NT2/D1 (cell line): Measurements from ENCODE around the gene RAB5IF.

Source experiments
- DNase-seq: peaks from one replicate; pipeline ENCODE4 v3.0.0-alpha.2; 2011; ENCODE audit warnings: low read depth, low spot score
- H3K27me3 ChIP-seq: 2 replicates; pipeline ENCODE4 v1.6.0; 2011; ENCODE audit warnings: mild to moderate bottlenecking; ENCODE audit not compliant: insufficient read length, insufficient read depth
- H3K36me3 ChIP-seq: 2 replicates; pipeline ENCODE4 v1.6.1; 2011; ENCODE audit warnings: mild to moderate bottlenecking, low read length, mixed read lengths; ENCODE audit not compliant: insufficient read depth, insufficient read length
- H3K4me1 ChIP-seq: 2 replicates; pipeline ENCODE4 v1.5.1; 2011; ENCODE audit not compliant: insufficient read depth, insufficient read length
- H3K4me3 ChIP-seq: 2 replicates; pipeline ENCODE4 v1.5.1; 2011; ENCODE audit warnings: low read depth; ENCODE audit not compliant: insufficient read length
- H3K9ac ChIP-seq: 2 replicates; pipeline ENCODE4 v1.6.0; 2011; ENCODE audit warnings: low read depth; ENCODE audit not compliant: insufficient read length
- H3K9me3 ChIP-seq: 2 replicates; pipeline ENCODE4 v1.5.1; 2011; ENCODE audit warnings: mild to moderate bottlenecking, low read length; ENCODE audit not compliant: insufficient read depth
- SUZ12 ChIP-seq: IDR thresholded peaks from 2 replicates; pipeline ENCODE4 v1.6.1; 2011; ENCODE audit not compliant: insufficient read length, insufficient read depth; ENCODE audit errors: extremely low read depth
- YY1 ChIP-seq: IDR thresholded peaks from 2 replicates; pipeline ENCODE4 v1.6.1; 2011; ENCODE audit not compliant: insufficient read length, insufficient read depth
- ZNF274 ChIP-seq: IDR thresholded peaks from 2 replicates; pipeline ENCODE4 v1.6.1; 2011; ENCODE audit warnings: mild to moderate bottlenecking, low read depth, low read length

The RAB5IF gene

GRCh38 chr20:36571564-36572504 lies 33.7 kb upstream of the RAB5IF start:
- peak; percentile 87 for DNase-seq
- peak overlapping the region; percentile 99 for H3K9ac ChIP-seq
- peak overlapping the region; percentile 96 for H3K4me3 ChIP-seq

GRCh38 chr20:36572701-36573102 lies 32.9 kb upstream of the RAB5IF start:
- Histone ChIP-seq H3K4me1 (peaks cover 13% of the 10 kb centered on the region), H3K36me3 (peaks cover 5% of the 10 kb centered on the region), H3K9me3 (no peaks in the 10 kb centered on the region), H3K9ac (peak overlapping the region; percentile 99), H3K4me3 (peak overlapping the region; percentile 96), H3K27me3 (no peaks in the 10 kb centered on the region)
- no peak for DNase-seq
- TF ChIP-seq YY1 (no peak), ZNF274 (no peak), SUZ12 (no peak)

More at GRCh38 chr20:36571564-36572504, 33.7 kb upstream of the RAB5IF start:
- TF ChIP-seq SUZ12 (no peak), ZNF274 (no peak), YY1 (peak; percentile 30)
- Histone ChIP-seq H3K9me3 (no peaks in the 10 kb centered on the region), H3K36me3 (peaks cover 4% of the 10 kb centered on the region), H3K4me1 (peaks cover 13% of the 10 kb centered on the region), H3K27me3 (no peaks in the 10 kb centered on the region)

- Histone ChIP-seq H3K27me3 (no peaks in the 10 kb centered on the region), H3K4me1 (peaks cover 13% of the 10 kb centered on the region), H3K9me3 (no peaks in the 10 kb centered on the region), H3K4me3 (peak within 1 kb of the TSS; percentile 96), H3K36me3 (peaks cover 10% of the 10 kb centered on the region), H3K9ac (peak within 1 kb of the TSS; percentile 99)
- TF ChIP-seq YY1, result no peak
- TF ChIP-seq SUZ12, result no peak
- no peak for TF ChIP-seq ZNF274
- DNase-seq, result peak; percentile 85
These were observed 32.3 kb upstream of the RAB5IF start, which contains the start of gene TGIF2 for GRCh38 chr20:36573103-36573797. TSS of gene TGIF2 (plus strand) at chr20:36573597. CDS start at chr20:36578775, 5,178 bp downstream.

- H3K36me3 ChIP-seq, result peaks cover 16% of the 10 kb centered on the region
- H3K27me3 ChIP-seq, result no peaks in the 10 kb centered on the region
- DNase-seq, result no peak
- H3K4me1 ChIP-seq, result peaks cover 15% of the 10 kb centered on the region
- H3K9ac ChIP-seq, result peak overlapping the region; percentile 82
- TF ChIP-seq ZNF274 (no peak), YY1 (no peak), SUZ12 (no peak)
- peak overlapping the region; percentile 69 for H3K4me3 ChIP-seq
- no peaks in the 10 kb centered on the region for H3K9me3 ChIP-seq
These were observed 31.7 kb upstream of the RAB5IF start for GRCh38 chr20:36573798-36574365.

- DNase-seq, result no peak
These were observed 31.0 kb upstream of the RAB5IF start for GRCh38 chr20:36574366-36575135.

GRCh38 chr20:36576081-36576445 lies 29.5 kb upstream of the RAB5IF start:
- H3K4me3 ChIP-seq, result no peak overlapping the region
- H3K9me3 ChIP-seq, result no peaks in the 10 kb centered on the region
- no peaks in the 10 kb centered on the region for H3K27me3 ChIP-seq
- H3K36me3 ChIP-seq, result peaks cover 36% of the 10 kb centered on the region
- H3K9ac ChIP-seq, result no peak overlapping the region
- H3K4me1 ChIP-seq, result peaks cover 8% of the 10 kb centered on the region
- DNase-seq, result no peak
- TF ChIP-seq SUZ12 (no peak), YY1 (no peak), ZNF274 (no peak)

More at GRCh38 chr20:36574366-36575135, 31.0 kb upstream of the RAB5IF start:
- Histone ChIP-seq H3K9me3 (no peaks in the 10 kb centered on the region), H3K4me3 (peak overlapping the region; percentile 69), H3K9ac (peak overlapping the region; percentile 93), H3K27me3 (no peaks in the 10 kb centered on the region), H3K4me1 (peaks cover 15% of the 10 kb centered on the region), H3K36me3 (peaks cover 22% of the 10 kb centered on the region)
- TF ChIP-seq ZNF274 (no peak), SUZ12 (no peak), YY1 (no peak)
